Left ventricle myocardium superior (tissue), 1 donor: Measurements from ENCODE around the gene EFHD1. TPM values are rescaled to one million over a fixed set of nuclear protein-coding genes. Genes with fewer than 3 reads are reported as not detected.
A peak's percentile ranks its signal among the peaks of the same experiment; 100 is the strongest.
"Not testable (repeated sequence)": the region's sequence is repeated elsewhere in the genome, so short reads cannot be mapped to it uniquely, and the experiment has no call there.

Source experiments
- ATAC-seq: fragments of 200-7000 bp; cut with Tn5 transposase; one replicate; pipeline ENCODE4 v1.9.1; 2020; ENCODE audit warnings: mild to moderate bottlenecking, moderate library complexity
- DNase-seq: peaks from one replicate; pipeline ENCODE4 v3.0.0-alpha.2; 2020
- intact Hi-C: fragments of 100-400 bp; cut with micrococcal nuclease; formaldehyde crosslinking; loops from one replicate; pipeline ENCODE4 v1.11.0; 2022
- total RNA-seq: library from RNA; stranded (reverse); fragmentation: NEBNext Ultra II Directional; extraction: Animal tissue kit (Norgen Biotek cat#: 25700); gene quantifications from one replicate; pipeline ENCODE4 v1.2.1, GENCODE V29; 2021
- donor health status: DM: no; HTN: yes; CAD: no; lungs with severe emphysema.

Gene EFHD1
- total RNA-seq, 1 donor from 2014 or later: 21.7 TPM

- intact Hi-C loops: no loop called here
- ATAC-seq: no peak
- DNase-seq: no peak
These were observed 19.8 kb upstream of the EFHD1 start for GRCh38 chr2:232613538-232614134.

- ATAC-seq (no peak), DNase-seq (no peak)
- intact Hi-C loops: no loop called here
These were observed 18.1 kb upstream of the EFHD1 start for GRCh38 chr2:232615339-232615738.

GRCh38 chr2:232621186-232621585 is 12.2 kb upstream of the EFHD1 start:
- DNase-seq (no peak), ATAC-seq (no peak)
- intact Hi-C loops: no loop called here

GRCh38 chr2:232622563-232622962 is 10.8 kb upstream of the EFHD1 start:
- DNase-seq (no peak), ATAC-seq (no peak)
- intact Hi-C loops: no loop called here

- DNase-seq (no peak), ATAC-seq (no peak)
- intact Hi-C loops: no loop called here
These were observed 9.3 kb upstream of the EFHD1 start for GRCh38 chr2:232623768-232624765.

- intact Hi-C loops: no loop called here
- DNase-seq: no peak
- ATAC-seq: no peak
These were observed 6.8 kb upstream of the EFHD1 start for GRCh38 chr2:232626584-232626983.

- intact Hi-C loops: no loop called here
- ATAC-seq: peak; percentile 65
- DNase-seq: peak; percentile 85
These were observed 4.8 kb upstream of the EFHD1 start for GRCh38 chr2:232628466-232629128.

- ATAC-seq (no peak), DNase-seq (no peak)
- intact Hi-C loops: no loop called here
These were observed 4.3 kb upstream of the EFHD1 start for GRCh38 chr2:232629129-232629475.

GRCh38 chr2:232632229-232632903 is 1.0 kb upstream of the EFHD1 start:
- no peak for ATAC-seq
- DNase-seq: peak; percentile 41
- intact Hi-C loops: no loop called here

GRCh38 chr2:232632904-232633412 is 446 bp upstream of the EFHD1 start:
- ATAC-seq: peak; percentile 72
- intact Hi-C loops: no loop called here

GRCh38 chr2:232634206-232635150 is 1.1 kb downstream of the EFHD1 start:
- intact Hi-C loops: no loop called here
- peak; percentile 62 for DNase-seq
- ATAC-seq: peak; percentile 23

More at GRCh38 chr2:232632904-232633412, 446 bp upstream of the EFHD1 start:
- DNase-seq: peak; percentile 83

- ATAC-seq, DNase-seq, intact Hi-C loops: not testable (repeated sequence)
These were observed 2.0 kb downstream of the EFHD1 start for GRCh38 chr2:232635376-232635775.

GRCh38 chr2:232635820-232636219 is 2.4 kb downstream of the EFHD1 start:
- DNase-seq (no peak), ATAC-seq (no peak)
- intact Hi-C loops: no loop called here

GRCh38 chr2:232636788-232637420 is 3.5 kb downstream of the EFHD1 start:
- ATAC-seq (no peak), DNase-seq (no peak)
- intact Hi-C loops: no loop called here

GRCh38 chr2:232637866-232638583 is 4.6 kb downstream of the EFHD1 start:
- intact Hi-C loops: no loop called here
- ATAC-seq (no peak), DNase-seq (no peak)

GRCh38 chr2:232641153-232641848 is 7.9 kb downstream of the EFHD1 start:
- intact Hi-C loops: no loop called here
- no peak for ATAC-seq
- no peak for DNase-seq

- intact Hi-C loops: no loop called here
- DNase-seq (no peak), ATAC-seq (no peak)
These were observed 9.7 kb downstream of the EFHD1 start for GRCh38 chr2:232643147-232643425.
